TTC549 (cell line): ENCODE measurements around the gene NPHP4.

ENCODE experiments used
- FAIRE-seq: peaks from 2 replicates; lab custom pipeline; 2012; peaks lifted over from hg19 to GRCh38; lab: Jason Lieb, UNC

The NPHP4 gene

GRCh38 chr1:6003568-6004411 is 11.6 kb upstream of the NPHP4 start:
- no peak for FAIRE-seq

GRCh38 chr1:6002714-6003501 is 10.7 kb upstream of the NPHP4 start:
- FAIRE-seq: no peak

DNA sequence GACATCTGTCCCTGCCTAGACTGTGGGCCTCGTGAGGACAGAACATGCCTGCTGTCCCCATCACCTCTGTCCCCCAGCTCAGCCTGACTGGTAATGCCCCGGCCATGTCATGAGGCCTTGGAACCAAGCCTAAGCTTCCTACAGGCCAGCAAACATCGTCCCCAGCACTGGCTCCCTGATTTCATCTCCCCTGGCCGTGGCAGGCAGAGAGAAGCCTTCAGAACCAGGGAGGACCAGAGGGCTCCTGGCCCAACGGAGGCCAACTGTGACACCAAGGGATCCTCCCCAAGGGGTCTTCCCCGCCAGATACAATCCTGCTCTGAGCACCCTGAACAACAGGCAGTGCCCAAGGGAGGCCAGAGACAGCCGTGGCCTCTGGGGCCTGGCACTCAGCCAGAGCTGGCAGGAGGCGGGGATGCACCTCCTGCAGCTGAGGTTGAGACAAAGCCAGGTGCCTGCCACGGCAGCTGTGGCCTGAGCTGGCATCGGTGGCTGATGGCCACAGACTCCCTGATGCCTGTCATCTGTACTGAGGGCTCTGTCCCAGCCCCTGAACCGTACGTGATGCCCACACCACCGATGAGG is 9.9 kb upstream of the NPHP4 start:
- no peak for FAIRE-seq

- no peak for FAIRE-seq
These were observed 8.4 kb upstream of the NPHP4 start for GRCh38 chr1:6000444-6001288.

GRCh38 chr1:5999711-6000443 is 7.7 kb upstream of the NPHP4 start:
- FAIRE-seq: no peak

DNA sequence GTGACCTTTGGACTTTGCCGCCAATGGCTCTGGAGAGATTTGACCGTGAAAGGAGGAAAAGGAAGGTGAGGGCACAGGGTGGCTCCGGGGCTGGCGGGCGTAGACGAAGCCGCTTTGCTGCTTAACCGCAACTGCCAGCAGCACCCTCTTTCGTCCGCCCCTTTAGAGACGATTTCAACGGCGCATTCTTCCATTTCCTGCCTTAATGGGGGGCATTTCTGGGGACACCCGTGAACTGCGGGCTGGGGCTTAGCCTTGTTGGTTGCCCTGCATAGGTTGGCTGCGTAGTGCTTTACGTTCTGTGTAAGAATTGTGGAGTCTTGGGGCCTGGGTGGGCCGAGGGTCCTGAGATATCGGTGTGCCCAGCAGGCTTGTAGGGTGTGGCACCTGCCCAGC is 6.7 kb upstream of the NPHP4 start:
- FAIRE-seq: no peak

DNA sequence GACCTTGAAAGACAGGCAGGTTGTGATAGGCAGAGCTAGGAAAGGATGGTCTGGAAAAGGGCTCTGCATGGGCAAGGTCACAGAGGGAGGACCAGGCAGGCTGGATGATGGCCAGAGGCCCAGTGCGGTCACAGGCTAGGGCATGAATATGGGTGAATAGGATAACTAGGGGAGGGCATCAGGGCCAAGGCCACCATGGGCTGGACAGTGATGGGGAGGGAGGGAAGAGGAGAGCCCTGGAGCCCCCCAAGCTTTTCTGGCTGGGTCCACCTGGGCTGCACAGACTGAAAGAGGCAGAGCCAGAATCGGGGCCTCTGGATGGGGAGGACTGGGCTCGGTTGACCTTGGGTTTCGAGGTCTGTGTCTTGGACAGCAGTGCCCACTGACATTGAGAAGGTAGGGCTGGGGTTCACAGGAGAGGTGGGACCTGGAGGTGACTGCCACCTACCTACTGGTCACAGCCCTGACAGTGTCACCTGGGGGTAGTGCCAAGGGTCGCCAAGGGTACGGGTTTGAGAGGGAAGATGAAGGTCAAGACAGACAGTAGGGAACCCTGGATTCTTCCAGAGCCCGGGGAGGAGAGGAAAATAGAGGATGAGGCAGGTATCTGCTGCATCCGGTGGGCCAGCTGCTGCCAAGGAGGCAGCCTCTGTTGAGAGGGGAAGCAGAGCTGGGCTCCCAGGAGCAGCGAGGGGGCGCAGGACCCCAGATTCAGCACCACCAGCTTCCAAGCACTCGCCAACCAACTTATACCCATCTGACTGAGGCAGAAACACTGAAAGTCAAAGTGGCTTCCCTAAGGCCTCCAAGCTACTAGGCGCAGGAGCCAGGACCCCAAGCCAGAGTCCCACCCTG is 6.1 kb upstream of the NPHP4 start:
- no peak for FAIRE-seq

GRCh38 chr1:5997316-5997715 is 5.1 kb upstream of the NPHP4 start:
- FAIRE-seq: no peak

DNA sequence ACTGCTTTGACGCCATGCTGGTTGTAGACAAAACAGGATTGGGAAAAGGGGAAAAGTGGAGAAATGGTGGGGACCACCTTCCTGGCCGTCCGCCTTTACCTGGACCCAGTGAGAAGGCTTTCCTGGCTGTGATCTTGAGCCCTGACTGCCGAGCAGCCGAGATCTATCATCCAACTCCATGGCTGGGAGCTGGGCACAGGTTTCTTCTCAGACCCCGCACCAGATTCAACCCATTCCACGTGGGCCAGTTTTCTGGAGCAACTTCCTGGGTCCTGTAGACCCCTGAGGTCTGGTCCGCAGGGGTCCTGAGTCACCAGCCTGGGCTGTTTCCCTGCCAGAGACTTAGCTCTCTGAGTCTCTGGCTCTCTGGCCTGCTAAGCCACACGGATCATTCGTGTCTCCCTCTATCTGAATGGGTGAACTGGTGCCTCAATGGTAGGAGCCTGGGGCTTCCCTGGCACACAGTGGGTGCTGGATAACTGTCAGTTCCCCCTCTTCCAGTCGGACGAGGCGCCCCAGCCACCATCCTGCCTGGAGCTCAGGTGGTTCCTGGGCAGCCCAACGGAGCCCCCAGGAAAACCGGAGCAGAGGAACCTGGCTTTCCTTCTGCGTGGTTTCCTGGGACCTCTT is 4.5 kb upstream of the NPHP4 start:
- FAIRE-seq: no peak

DNA sequence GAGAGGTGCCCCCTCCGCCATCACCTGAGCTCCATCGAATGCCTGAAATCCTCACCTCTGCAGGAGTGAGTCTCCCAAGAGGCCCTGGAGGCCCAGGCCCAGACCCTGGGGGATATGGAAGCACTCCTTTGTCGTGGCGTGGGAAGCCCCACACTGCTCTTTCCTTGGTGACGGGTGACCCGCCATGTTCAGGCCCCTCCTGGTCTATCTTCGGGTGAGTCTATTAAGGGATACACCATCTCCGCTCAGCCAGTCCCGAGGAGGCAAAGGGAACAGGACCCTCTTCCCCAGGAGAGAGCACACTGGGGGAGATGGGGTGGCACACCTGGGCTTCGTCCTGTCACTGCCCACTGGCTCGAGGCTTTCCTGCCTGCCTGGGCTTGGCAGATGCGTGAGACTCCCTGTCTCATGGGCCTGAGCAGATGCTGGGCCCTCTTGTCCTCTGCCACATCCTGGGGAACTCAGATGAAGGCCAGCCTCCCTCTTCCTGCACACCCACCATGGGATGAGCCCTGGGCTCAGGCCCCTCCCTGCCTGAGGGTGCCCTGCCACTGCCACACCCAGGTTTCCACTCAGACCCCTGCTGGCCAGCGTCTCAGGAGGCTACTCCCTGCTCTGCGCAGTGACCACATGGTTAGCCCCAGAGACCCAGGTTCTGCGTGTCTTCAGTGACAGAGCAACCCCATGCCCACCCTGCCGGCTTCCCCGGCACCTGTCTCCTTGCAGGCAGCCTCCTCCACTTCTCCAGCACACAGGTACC is 3.8 kb upstream of the NPHP4 start:
- FAIRE-seq: no peak

- FAIRE-seq: no peak
These were observed 2.7 kb upstream of the NPHP4 start for GRCh38 chr1:5994713-5995621.

GRCh38 chr1:5993556-5994491 is 1.6 kb upstream of the NPHP4 start:
- no peak for FAIRE-seq

- no peak for FAIRE-seq
These were observed 760 bp upstream of the NPHP4 start for GRCh38 chr1:5992814-5993555.

DNA sequence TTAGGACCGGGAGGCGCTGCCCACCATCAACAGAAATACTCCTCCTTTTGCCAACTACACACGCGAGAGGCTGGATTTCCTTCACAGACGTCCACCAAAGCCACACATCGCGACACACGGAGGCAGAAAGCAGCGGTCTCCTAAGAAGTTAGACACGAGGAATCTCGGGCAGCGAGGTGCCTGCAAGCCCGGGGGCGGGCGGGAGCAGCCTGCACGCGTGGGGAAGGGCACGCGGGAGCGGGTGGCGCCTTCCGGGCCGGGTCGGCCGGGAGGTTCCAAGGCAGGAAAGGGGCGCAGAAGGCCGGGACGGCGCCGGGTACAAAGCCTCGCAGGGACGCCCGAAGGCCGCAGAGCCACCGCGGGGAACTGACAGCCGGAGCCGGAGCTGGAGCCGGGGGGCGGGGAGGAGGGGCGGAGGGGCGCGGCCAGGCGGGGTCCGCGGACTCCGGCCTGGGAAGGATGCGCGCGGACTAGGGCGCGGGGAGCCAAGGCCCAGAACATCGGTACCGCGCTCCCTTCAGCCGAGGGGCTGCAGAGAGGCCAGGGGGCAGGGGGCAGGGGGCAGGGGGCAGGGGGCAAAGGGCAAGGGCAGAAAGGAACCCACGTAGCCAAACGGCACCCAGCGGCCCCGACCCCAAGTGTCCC is 722 bp downstream of the NPHP4 start:
- no peak for FAIRE-seq

- no peak for FAIRE-seq
These were observed 1.3 kb downstream of the NPHP4 start for GRCh38 chr1:5990913-5991312.

DNA sequence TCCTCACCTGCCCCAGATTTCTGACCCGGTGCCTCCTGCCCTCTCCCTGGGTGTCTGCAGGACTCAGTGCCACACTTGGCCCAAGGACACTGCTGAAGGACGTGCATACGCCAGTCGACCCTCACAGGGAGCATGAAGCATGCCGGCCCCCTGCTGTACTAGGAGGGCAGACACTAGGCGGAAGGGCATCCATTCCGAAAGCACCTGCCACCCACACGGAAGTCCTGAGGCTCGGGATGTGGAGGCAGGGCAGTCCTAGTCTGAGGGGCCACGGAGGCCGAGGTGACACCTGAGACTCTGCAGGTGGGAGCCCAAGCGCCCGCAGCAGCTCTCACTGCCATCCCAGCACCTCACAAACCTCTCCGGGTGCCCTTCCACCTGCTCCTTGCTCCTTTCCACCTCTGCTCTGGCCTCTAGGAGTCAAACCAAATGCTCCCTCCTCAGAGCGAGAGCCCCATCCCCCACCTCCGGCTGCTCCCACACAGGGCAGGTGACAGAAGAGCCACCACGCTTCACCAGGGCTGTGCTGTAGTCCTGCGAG is 2.4 kb downstream of the NPHP4 start:
- FAIRE-seq: no peak
